Muscle of back (tissue), 11 donors: ENCODE results near the gene KLC3. TPM values are rescaled to one million over a fixed set of nuclear protein-coding genes. Genes with fewer than 3 reads are reported as not detected.
"Not testable (repeated sequence)": the region's sequence is repeated elsewhere in the genome, so short reads cannot be mapped to it uniquely, and the experiment has no call there.

Experiments
- DNase-seq, 3 donors: peaks; one replicate each; pipeline versions ENCODE4 v3.0.0 to v3.0.0-alpha.2; 2013
- polyA plus RNA-seq, 10 donors: library from polyadenylated mRNA; unstranded; fragments of 120-200 nt; gene quantifications; one replicate each; pipeline ENCODE4 v1.2.1, GENCODE V29; 2013; ENCODE audit not compliant: insufficient read length in 10 of 10

Gene KLC3
- polyA plus RNA-seq, 10 donors: 0.16 to 8.9 (median 0.24) TPM; not detected in 2

DNA sequence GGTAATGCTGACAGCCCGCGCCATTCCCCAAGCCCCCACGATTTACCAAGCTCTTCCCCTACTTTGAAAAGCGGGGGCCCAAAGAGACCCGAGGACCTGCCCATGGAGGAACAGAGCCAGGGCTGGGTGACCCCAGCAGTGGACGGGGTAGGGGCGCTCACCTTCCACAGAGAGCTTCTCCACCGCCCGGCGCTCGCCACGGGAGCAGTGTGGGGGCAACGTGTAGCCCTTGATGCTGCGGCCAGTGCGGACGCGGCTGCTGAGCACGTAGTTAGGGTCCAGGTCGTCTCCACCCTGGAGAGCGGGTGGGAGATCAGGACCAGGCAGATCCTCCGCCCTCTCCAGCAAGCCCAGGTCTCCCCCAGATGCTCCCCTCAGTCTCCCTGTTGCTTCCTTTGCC lies 25.2 kb upstream of the KLC3 start:
- DNase-seq: no peak

- DNase-seq: no peak
These were observed 19.4 kb upstream of the KLC3 start for GRCh38 chr19:45320997-45321775.

- peak in 1 of 3 donors; percentile 52 for DNase-seq
These were observed 18.7 kb upstream of the KLC3 start for GRCh38 chr19:45321848-45322247.

DNA sequence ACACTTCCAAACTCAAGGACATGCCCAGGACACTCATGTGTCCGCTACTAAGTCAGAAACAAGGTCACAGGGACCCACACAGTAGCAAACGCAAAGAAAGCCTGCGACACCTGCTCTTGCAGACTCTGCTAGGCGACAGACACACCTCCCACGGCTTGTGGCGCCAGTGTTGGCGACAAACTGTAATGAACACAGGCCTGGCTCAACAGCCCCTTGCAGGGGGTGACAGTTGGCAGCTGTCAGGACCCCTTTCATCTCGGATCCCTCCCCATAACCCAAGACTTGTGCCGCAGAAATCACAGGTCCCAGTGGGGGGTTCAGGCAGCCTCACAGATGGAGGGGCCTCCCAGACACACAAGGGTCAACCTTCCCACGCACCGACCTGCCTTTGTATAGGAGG lies 18.2 kb upstream of the KLC3 start:
- DNase-seq: no peak

GRCh38 chr19:45322744-45323281 lies 17.7 kb upstream of the KLC3 start, which contains the start of gene CKM:
Gene CKM (minus strand): TSS chr19:45322875. CDS start chr19:45319713, 3,162 bp downstream.
- peak; percentile 55 to 69 (median 62) for DNase-seq

DNA sequence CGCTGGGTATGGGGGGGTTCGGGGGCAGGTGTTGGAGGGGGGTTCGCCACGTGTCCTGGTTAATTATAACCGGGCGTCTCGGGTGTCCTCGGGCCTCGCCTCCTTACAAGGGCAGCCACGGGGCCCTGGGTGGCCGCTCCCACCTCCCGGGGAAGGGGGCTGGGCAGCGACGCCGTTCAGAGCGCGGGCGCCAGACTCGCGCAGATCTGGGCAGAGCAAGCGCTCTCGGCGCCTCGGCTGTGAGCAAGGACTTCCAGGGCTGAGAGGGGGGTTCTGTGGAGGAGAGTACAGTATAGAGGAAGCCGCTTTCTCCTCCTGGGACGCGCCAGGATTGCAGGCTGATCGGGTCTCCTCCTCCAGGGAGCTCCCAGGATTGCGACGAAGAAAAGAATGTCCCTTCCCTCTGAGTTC lies 16.9 kb upstream of the KLC3 start:
- peak; percentile 65 to 68 (median 66) for DNase-seq

DNA sequence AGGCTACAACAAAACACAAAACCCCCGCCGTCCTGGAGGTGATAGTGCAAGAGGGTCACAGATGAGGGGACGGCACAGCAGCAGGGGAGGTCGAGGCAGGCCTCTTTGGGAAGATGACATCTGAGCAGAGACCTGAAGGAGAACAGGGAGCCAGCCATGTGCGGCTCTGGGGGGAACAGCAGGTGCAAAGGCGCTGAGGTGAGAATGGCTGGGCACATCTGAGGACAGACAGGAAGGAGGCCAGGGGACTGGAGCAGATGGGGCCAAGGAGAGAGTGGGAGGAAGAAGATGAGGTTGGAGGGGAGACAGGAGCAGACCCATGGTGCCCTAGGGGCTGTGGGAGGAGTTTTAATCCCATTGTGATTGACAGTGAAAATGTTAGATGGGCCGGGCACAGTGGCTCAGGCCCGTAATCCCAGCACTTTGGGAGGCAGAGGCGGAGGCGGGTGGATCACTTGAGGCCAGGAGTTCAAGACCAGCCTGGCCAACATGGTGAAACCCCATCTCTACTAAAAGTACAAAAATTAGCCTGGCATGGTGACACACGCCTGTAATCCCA lies 16.1 kb upstream of the KLC3 start:
- no peak for DNase-seq

GRCh38 chr19:45327404-45328143 lies 13.0 kb upstream of the KLC3 start:
- DNase-seq: no peak

GRCh38 chr19:45331411-45331810 lies 9.1 kb upstream of the KLC3 start:
- DNase-seq: no peak

DNA sequence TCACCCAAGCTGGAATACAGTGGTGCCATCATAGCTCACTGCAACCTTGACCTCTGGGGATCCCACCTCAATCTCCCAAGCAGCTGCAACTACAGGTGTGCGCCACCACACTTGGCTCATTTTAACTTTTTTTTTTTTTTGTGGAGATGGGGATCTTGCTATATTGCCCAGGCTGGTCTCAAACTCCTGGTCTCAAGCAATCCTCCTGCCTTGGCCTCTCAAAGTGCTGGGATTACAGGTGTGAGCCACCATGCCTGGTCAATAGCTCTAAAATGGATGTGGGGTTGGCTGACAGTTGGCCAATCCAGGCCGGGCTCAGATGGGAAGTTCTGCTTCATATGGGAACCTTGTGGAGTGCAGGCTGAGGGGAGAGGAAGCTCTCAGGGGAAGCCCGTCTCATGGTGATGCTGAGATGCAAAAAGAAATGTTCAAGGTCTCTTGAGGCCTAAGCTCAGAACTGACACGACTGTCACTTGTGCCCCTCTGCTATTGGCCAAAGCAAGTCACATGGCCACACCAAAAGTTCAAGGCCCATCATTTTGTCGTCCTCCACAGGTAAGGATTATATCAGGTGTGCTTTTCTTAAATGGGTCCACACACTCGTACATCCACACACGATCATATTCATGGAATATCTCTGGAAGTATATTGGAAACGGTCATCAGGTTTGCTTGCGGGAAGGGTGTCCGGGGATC lies 6.8 kb upstream of the KLC3 start:
- no peak for DNase-seq

GRCh38 chr19:45334881-45335280 lies 5.7 kb upstream of the KLC3 start:
- not testable (repeated sequence) for DNase-seq

- no peak for DNase-seq
These were observed 3.8 kb upstream of the KLC3 start for GRCh38 chr19:45336696-45337251.

GRCh38 chr19:45339629-45340028 lies 921 bp upstream of the KLC3 start:
- DNase-seq: no peak

DNA sequence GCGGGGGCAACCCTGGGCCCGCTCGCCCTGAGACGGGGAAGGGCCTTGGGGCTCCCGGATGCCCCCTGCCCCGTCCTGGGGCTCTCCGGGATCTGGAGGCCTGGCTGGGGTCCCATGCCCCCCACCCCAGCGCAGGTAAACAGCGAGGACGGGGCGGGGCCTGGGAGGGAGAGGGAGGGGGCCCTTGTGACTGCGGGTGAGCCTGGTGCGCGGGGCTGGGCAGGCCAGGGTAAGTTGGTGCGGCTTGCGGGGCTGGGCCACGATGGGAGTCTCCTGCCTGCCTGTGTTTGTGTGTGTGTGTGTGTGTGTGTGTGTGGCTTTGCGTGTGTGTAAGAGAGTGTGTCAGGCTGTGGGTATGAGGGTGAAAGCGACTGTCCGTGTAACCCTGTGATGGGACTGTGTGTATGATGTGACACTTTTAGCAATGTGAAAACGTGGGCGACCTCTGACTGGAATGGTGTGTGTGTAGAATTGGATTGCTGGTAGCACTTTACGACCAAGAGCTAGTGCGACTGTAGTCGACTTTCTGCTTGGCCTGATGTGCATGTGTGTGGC lies 426 bp downstream of the KLC3 start:
- no peak for DNase-seq

DNA sequence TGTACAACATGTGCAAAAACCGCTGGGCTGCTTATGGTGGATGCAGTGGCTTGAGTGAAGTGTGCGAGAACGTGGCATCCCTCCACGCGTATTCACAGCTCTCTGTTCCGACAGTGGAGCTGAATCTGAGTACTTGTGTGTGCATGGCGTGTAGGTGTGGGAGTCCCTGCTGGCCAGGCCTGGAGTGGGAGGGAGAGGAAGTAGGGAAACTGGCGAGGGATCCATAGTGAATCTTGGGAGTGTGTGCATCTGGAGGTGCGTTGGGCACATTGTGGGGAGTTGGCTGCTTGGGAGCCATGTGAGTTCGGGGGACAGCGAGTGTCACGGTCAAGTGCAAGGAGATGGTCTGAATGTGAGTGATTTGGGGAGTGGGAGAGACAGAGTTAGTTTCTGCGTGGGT lies 2.4 kb downstream of the KLC3 start:
- DNase-seq: no peak

- no peak for DNase-seq
These were observed 4.3 kb downstream of the KLC3 start for GRCh38 chr19:45344621-45345505.

DNA sequence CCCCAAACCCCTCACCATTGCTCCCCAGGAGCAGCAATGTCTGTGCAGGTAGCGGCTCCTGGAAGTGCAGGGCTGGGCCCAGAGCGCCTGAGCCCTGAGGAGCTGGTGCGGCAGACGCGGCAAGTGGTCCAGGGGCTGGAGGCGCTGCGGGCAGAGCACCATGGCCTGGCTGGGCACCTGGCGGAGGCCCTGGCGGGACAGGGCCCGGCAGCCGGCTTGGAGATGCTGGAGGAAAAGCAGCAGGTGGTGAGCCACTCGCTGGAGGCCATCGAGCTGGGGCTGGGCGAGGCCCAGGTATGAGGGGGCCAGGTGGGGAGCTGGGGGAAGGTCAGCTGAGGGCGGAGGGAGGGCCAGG lies 4.9 kb downstream of the KLC3 start:
- no peak for DNase-seq

DNA sequence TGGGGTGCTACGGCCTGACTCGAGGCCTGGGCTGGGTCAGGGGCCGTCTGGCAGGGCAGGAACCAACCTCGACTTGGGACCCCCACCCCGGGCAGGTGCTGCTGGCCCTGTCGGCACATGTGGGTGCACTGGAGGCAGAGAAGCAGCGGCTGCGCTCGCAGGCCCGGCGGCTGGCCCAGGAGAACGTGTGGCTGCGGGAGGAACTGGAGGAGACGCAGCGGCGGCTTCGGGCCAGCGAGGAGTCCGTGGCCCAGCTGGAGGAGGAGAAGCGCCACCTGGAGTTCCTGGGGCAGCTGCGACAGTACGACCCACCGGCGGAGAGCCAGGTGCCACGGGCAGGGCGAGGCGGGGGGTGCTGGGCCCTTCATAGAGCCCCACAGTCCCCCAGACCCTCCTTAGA lies 5.9 kb downstream of the KLC3 start:
- no peak for DNase-seq

- DNase-seq: no peak
These were observed 7.2 kb downstream of the KLC3 start for GRCh38 chr19:45347570-45348366.
